Transverse colon (tissue), 3 donors: ENCODE measurements around the gene CDC42SE1.

Experiments used
- CTCF ChIP-seq, 5 experiments: fragments of 200-600 bp in 3 of 5; fragments of 450-650 bp in 2 of 5; sonication (generic) in 3 of 5; IDR thresholded peaks; 1 replicate in 2 of 5; 2 replicates in 3 of 5; pipeline ENCODE4 v1.5.1; 2016 to 2017; ENCODE audit warnings: antibody characterized with exemption in 5 of 5, inconsistent platforms in 3 of 5, mild to moderate bottlenecking in 2 of 5, moderate library complexity in 1 of 5
- EP300 ChIP-seq: sonication (generic); formaldehyde crosslinking; IDR thresholded peaks from one replicate; pipeline ENCODE4 v1.6.1; 2017; ENCODE audit warnings: antibody characterized with exemption, low read depth

GRCh38 chr1:151010346-151010726, 49.1 kb downstream of the CDC42SE1 start:
- TF ChIP-seq CTCF (IDR thresholded peaks at IDR 0.05) (no peak), EP300 (no peak)
